AG10803 (cell line): ENCODE data around the gene TOX3.

Source experiments
- DNase-seq: peaks from one replicate; pipeline ENCODE4 v3.0.0; 2010; ENCODE audit warnings: low read depth
- H3K4me3 ChIP-seq: 2 replicates; pipeline ENCODE4 v1.5.1; 2011; ENCODE audit warnings: mild to moderate bottlenecking, low read length, control low read depth
- TF ChIP-seq, protein P1 (sequence below): conservative IDR thresholded peaks from 2 replicates; pipeline ENCODE4 v1.5.1; 2011; ENCODE audit warnings: mild to moderate bottlenecking, low read length, control low read depth, inconsistent platforms

The TOX3 gene

DNA sequence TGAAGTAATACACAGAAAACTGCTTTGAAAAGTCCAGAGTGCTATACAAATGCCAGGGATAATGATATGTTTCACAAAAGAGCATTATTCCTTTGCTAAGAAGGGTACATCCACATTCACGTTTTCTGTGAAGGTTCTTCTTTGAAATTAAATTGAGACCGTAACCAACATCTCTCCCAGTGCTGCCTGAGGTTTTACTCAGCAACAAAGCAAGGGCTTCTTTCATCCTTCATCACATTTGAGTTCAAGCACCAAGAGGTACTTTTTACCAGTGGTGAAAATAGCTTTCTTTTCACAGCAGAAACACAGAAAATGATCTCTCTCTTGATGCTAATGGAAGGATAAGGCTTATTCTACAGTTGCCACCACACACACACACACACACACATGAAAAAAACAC, 113.3 kb downstream of the TOX3 start:
- TF ChIP-seq, protein P1, sequence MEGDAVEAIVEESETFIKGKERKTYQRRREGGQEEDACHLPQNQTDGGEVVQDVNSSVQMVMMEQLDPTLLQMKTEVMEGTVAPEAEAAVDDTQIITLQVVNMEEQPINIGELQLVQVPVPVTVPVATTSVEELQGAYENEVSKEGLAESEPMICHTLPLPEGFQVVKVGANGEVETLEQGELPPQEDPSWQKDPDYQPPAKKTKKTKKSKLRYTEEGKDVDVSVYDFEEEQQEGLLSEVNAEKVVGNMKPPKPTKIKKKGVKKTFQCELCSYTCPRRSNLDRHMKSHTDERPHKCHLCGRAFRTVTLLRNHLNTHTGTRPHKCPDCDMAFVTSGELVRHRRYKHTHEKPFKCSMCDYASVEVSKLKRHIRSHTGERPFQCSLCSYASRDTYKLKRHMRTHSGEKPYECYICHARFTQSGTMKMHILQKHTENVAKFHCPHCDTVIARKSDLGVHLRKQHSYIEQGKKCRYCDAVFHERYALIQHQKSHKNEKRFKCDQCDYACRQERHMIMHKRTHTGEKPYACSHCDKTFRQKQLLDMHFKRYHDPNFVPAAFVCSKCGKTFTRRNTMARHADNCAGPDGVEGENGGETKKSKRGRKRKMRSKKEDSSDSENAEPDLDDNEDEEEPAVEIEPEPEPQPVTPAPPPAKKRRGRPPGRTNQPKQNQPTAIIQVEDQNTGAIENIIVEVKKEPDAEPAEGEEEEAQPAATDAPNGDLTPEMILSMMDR, result no peak
- no peak for DNase-seq
- no peak overlapping the region for H3K4me3 ChIP-seq

DNA sequence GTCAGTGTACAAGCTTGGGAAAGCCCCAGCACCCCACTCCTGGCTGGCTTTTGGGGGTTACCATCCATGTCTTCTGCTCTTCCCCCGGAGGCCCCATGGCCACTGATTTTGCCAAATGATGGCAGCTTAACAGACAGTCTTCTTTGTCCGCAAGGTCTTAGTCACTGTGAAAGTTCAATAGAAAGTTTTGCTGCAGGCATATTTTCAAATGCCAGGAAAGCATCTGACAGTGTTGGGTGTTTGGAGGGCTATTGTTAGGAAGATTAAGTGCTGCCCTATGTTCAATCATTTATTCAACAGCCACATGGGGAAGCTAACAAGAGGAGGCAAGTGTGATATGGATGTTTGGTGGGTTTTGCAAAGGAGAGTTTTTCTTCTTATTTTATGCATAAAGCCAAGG, 122.4 kb downstream of the TOX3 start:
- H3K4me3 ChIP-seq, result no peak overlapping the region
- DNase-seq, result no peak
- TF ChIP-seq, protein P1, result no peak

DNA sequence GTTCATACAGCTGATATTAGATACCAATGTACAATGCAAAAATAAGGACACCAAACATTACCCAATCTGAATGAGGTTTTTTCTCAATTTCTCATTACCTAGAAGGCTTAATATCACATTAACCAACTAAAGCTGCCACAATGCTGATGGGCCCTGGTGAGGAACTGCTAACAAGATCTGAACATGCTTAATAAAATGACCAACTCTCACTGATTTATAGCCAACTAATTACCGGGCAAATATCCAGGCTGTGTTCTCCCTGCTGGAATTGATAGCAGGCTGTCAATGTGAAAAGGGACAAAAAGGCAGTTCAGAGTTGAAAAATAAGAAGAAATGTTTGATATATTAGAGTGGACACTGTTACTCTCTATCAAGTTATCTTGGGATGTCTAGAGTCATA, 124.6 kb downstream of the TOX3 start:
- no peak for DNase-seq
- no peak overlapping the region for H3K4me3 ChIP-seq
- TF ChIP-seq, protein P1, result no peak

DNA sequence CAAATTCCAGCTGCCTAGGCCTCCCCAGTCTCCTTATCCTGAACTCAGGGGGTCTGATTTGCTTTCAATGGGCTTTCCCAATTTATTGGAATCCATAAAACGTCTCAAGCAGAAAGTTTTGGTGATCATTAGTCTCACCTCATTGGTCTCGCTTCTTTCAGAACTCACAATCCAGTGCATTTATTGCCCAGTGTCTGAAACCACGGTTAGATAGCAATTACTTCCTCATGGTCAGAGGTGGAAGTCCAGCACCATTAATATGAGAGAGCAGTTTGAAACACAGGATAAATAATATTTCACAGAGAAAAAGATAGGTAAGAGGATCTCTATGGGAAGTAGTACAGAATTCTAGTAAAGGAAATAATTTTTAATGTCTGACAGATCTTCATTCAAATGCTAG, 128.7 kb downstream of the TOX3 start:
- H3K4me3 ChIP-seq, result no peak overlapping the region
- DNase-seq, result no peak
- TF ChIP-seq, protein P1, result no peak

DNA sequence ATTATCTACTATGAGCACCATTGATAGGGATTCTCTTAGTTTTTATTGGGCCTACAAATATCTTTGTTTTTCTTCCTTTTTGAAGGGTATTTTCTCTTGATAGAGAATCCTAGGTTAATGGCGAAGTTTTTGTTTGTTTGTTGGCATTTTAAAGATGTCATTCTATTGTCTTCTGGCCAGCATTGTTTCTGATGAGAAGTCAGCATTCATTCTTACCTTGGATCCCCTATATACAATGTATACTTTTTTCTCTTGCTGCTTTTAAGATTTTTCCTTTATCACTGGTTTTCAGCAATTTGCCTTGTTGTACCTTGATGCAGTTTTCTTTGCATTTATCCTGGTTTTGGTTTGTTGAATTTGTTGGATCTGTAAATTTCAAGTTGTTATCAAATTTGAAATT, 130.1 kb downstream of the TOX3 start:
- no peak for DNase-seq
- TF ChIP-seq, protein P1, result no peak
- no peak overlapping the region for H3K4me3 ChIP-seq

DNA sequence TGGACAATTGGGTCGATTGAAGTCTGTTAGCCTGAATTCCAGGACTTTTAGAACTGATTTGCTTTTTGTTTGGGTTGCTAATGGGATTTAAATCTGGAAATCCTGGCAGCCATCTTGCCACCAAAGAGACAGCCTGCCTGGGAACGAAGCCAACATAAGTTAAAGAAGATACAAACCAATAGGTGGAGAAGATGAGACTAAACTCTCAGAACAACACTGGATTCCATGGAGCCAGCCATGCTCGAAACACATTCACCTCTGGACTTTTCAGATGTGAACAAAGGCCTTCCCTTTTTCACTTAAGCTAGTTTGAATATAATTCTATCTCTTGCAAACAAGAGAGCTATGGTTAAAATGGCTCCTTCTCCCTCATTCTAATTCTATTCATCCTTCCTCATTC, 135.9 kb downstream of the TOX3 start:
- H3K4me3 ChIP-seq, result no peak overlapping the region
- TF ChIP-seq, protein P1, result no peak
- DNase-seq, result no peak

DNA sequence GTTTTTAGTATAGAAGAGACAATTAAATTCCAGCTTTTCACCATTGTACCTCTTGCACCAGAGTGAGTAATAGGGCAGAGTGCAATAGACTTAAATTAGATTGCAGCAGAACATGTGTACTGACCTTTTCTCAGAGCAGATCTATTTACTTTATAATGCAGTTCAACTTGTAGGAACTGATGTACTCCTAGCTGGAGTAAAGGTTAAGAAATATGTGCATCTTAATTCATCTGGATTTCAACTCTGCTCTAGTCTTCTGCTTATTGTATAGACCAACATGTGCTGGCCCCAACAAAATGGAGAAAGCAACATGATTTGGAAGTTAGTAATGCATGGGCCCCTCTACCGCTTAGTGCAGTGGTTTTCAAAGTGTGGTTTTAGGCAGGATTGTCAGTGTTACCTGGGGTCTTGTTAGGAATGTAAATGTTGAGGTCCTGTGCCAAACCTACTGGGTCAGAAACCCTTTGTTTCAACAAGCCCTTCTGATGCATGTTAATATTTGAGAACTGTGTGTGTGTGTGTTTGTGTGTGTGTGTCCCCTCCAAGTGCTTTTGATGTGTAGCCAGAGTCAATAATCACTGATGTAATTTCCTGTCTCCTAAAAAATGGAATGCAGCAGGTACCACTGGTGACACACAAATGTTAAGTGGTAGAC, 138.6 kb downstream of the TOX3 start:
- DNase-seq, result no peak

More for the DNA sequence above, 138.6 kb downstream of the TOX3 start:
- TF ChIP-seq, protein P1, result no peak
- H3K4me3 ChIP-seq, result no peak overlapping the region
